ENCODE measurements around the gene PCGF2. TPM values are rescaled to one million over a fixed set of nuclear protein-coding genes. Genes with fewer than 3 reads are reported as not detected.

The PCGF2 gene
- total and polyA plus RNA-seq, 2 of the 8 experiments (the other 6 are each of a cell fraction or from before 2014, with no cell fraction given): 42.1 to 93.3 TPM

GRCh38 chr17:38796451-38797157 lies 48.5 kb upstream of the PCGF2 start (continued):
- TF ChIP-seq FOSL1 (IDR thresholded peaks at IDR 0.05; ENCODE audit: insufficient read depth, low read depth, low read length): no peak
- TF ChIP-seq JUN (IDR thresholded peaks at IDR 0.05; ENCODE audit: low read depth, low read length): no peak
- no peak for TF ChIP-seq RAD21 (IDR thresholded peaks at IDR 0.05 in 1 of 2, conservative IDR thresholded peaks at IDR 0.05 in 1 of 2; ENCODE audit: low read depth in 2 of 2, low read length in 2 of 2)
